GM08714 (cell line): Measurements from ENCODE around the gene OR7C2.

Experiments used
- H3K4me3 ChIP-seq: fragments of 200-500 bp; sonication (Bioruptor generic); 2 replicates; pipeline ENCODE4 v1.5.1; 2014; ENCODE audit warnings: mild to moderate bottlenecking, low read length, inconsistent platforms
- ZNF274 ChIP-seq: IDR thresholded peaks from 2 replicates; pipeline ENCODE4 v1.6.1; 2012; ENCODE audit warnings: mild to moderate bottlenecking, low read depth, low read length

OR7C2 gene

DNA sequence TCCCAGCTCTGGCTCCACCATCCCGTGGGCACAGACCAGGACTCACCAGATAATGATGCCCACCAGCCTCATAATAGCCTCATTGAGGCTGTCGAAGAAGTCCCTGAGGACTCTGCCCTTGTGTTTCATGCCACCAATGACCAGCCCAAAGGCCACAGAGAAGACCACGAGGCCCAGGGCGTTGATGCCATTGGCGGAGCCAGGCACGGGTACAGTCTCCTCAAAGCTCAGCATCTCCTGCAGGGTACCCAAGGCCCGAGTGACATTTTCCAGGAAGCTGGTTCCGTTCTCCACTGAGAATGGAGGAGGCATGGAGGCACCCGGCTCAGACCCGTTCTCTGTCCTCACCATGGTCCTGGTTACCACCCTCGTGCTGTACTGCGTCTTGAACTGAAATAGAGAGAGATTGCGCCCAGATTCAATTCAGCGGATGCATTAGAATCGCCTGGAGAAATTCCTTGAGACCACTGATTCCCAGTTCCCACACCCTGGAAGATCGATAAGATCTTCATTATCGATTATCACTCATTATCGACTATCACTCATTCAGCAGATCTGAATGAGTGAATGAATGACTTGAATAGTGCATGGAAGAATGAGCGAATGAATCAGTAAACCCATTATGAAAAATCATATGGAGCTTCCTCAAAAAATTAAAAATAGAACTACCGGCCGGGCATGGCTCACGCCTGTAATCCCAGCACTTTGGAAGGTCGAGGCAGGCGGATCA, 20.8 kb downstream of the OR7C2 start:
- H3K4me3 ChIP-seq, result no peak overlapping the region
- no peak for TF ChIP-seq ZNF274

DNA sequence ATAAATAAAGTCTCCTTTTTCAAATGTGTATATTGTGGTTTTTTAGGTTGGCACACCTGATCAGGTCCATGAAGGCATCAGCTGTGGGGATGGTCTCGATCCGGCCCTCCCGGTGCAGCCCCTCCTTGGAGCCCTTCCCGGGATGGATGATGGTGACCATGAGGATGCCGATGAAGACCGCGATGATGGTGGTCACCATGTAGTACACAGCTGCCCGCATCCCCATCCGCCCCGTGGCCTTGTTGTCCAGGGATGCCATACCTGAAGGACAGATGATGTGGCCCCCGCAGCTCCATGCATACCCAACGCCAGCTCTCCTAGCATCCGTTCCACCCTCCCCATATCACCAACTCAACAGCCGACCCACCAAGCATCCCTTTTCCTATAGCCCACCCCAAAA, 27.0 kb downstream of the OR7C2 start:
- TF ChIP-seq ZNF274, result no peak
- no peak overlapping the region for H3K4me3 ChIP-seq

GRCh38 chr19:14971474-14971873, 30.2 kb downstream of the OR7C2 start:
- H3K4me3 ChIP-seq, result no peak overlapping the region
- TF ChIP-seq ZNF274, result no peak

DNA sequence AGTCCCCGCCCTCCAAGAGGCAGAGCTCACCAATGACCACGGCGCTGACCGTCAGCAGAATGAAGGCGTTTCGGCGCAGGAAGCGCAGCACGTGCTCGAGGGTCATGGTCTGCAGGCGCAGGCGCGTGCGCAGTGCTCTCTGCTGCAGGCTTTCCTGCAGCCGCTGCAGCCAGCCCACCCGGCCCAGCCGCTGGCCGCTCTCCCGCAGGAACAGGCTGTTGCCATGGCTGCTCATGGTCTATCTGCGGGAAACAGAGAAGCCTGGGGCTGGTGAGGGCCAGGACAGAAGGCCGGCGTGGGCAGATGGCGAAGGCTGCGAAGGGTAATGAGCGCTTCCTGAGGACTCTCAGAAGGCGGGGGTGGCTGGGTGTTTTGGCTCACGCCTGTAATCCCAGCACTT, 31.4 kb downstream of the OR7C2 start:
- no peak overlapping the region for H3K4me3 ChIP-seq
- TF ChIP-seq ZNF274, result no peak

DNA sequence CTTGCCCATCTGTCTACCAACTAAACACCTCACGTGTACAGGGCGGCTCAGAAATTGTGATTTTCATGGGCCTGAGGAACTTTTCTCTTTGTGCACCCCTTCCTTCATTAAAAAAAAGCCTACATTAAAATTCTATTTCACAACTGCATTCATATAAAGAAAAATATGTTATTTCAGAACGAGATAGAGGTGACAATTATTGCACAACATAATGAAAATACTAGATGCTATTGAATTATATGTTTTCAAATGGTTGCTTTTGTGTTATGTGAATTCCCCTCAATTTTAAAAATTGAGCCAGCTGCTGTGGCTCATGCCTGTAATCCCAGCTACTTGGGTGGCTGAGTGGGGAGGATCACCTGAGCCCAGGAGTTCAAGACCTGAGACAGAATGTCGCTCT, 33.2 kb downstream of the OR7C2 start:
- H3K4me3 ChIP-seq, result no peak overlapping the region
- TF ChIP-seq ZNF274, result no peak

DNA sequence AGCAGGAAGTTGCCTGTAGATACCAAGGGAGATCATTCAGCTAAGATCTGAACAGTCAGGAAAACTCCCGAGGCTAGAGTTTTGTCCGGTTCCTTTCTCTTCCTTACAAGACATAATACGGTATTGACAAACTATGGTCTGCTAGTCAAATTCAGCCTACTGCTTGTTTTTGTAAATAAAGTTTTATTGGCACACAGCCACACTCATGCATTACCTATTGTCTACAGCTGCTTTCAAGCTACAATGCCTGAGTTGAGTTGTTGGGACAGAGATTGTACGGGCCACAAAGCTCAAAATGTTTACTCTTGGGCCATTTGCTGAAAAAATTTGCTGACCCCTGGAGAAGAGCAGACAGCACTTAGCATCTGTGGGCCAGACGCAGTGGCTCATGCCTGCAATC, 35.8 kb downstream of the OR7C2 start:
- no peak for TF ChIP-seq ZNF274

DNA sequence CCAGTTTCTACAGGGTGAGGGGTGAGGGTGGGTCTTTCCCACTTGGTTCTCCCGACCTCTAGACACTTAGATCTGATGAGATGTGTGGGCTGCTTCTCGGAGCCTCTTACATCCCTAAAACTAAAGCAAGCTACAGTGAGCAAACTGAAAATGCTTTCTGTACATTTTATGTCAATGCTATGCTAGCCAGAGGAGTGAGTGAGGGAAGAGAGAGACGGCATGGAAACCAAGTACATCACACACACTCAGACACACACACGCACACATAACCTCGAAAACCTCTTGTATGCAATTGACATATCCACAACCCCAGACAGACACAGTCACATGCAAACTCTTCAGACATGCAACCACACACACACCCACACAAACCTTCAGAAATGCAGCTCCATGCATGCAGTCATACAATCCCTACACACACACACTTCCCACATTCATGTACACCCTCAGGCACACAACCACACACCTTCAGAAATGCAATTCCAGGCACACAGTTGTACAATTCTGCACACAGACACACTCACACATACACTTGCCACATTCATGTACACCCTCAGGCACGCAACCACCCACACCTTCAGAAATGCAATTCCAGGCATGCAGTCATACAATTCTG, 37.0 kb downstream of the OR7C2 start:
- no peak for TF ChIP-seq ZNF274
- no peak overlapping the region for H3K4me3 ChIP-seq

More for the DNA sequence above, 35.8 kb downstream of the OR7C2 start:
- H3K4me3 ChIP-seq, result no peak overlapping the region

DNA sequence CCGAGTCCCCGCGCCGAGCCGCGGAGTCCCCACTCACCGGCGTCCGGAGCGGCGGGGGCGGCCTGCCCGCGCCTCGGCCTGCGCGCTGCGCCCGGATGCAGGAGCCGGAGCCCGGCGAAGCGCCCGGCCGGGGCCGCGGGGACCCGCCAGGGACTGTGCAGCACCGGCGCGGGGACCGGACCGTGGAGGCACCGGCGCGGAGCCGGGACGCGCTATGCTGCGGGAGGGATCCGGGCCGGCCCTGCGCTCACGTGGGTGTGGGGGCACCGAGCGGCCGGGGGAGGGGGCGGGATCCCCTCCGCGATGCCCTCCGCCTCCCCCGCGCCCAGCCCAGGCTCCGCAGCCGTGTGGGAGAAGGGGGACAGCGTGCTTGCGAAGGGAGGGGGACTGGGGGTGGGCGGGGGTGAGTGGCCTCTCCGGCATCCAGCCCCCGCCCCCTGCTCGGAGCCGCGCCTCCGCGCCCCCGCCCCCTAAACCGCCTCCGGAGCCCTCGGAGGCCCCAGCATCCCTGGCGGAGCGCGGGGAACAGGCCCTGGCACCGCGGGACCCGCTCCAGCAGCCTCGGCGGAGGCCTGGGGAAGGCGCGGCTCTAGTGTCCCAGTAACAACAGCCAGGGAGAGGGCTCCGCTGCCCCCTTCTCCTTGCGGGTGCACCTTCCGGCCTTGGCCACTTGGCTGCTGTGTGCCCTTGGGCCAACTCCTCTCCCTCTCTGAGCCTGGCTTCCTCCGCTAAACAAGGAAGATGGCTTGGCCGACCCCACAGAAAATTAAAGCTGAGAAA, 38.4 kb downstream of the OR7C2 start, which contains the start of gene SLC1A6:
SLC1A6 (minus strand) TSS at position 389 of the 780 bp plus-strand sequence. CDS start 6,954 bp downstream, outside the sequence.
- no peak within 1 kb of the TSS for H3K4me3 ChIP-seq
- TF ChIP-seq ZNF274, result no peak

GRCh38 chr19:14985133-14985532, 43.8 kb downstream of the OR7C2 start:
- TF ChIP-seq ZNF274, result no peak
- no peak overlapping the region for H3K4me3 ChIP-seq
